Mammary epithelial cell (primary cell): Measurements from ENCODE around the gene KDM4C.

Experiments used
- EZH2 ChIP-seq: IDR thresholded peaks from 2 replicates; pipeline ENCODE4 v1.6.1; 2012; ENCODE audit warnings: low read length, inconsistent platforms, borderline replicate concordance
- TF ChIP-seq, protein P1 (sequence below), 2 donors: IDR thresholded peaks in 1 of 2; conservative IDR thresholded peaks in 1 of 2; 2 replicates each; pipeline ENCODE4 v1.5.1; 2011 to 2012; ENCODE audit warnings: inconsistent platforms in 2 of 2, low read length in 2 of 2, mild to moderate bottlenecking in 2 of 2, control low read depth in 1 of 2, low read depth in 1 of 2; ENCODE audit not compliant: insufficient read depth in 1 of 2; ENCODE audit errors: extremely low read depth in 1 of 2

DNA sequence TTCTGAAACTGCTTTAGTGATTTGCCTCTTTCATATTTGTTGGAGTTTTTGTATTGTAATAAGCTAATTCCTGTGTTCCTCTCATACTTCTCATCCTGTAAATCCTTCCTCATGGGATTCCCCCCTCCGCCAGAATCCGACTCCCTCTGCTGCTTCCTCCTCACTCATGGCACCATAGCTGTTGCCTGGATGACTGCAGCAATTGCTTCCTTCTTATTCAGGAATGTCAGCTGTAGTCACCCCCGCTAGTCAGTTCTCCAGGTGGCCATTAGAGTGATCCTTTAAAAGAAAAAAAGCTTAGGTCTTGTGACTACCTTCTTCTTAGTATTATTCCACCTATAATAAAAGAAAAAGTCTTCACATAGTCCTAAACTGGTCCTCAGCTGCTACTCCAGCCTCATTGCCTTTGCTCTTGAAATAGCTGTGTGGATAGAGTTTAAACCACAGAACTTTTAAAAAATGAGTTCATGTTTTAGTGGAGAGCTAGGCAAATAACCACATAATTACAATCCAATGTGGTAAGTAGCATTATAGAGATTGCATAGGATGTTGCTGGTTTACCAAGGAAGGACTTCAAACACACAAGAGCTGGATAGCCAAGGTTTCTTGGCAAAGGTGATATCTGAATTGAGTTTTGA lies 227.3 kb downstream of the KDM4C start:
- TF ChIP-seq, protein P1, sequence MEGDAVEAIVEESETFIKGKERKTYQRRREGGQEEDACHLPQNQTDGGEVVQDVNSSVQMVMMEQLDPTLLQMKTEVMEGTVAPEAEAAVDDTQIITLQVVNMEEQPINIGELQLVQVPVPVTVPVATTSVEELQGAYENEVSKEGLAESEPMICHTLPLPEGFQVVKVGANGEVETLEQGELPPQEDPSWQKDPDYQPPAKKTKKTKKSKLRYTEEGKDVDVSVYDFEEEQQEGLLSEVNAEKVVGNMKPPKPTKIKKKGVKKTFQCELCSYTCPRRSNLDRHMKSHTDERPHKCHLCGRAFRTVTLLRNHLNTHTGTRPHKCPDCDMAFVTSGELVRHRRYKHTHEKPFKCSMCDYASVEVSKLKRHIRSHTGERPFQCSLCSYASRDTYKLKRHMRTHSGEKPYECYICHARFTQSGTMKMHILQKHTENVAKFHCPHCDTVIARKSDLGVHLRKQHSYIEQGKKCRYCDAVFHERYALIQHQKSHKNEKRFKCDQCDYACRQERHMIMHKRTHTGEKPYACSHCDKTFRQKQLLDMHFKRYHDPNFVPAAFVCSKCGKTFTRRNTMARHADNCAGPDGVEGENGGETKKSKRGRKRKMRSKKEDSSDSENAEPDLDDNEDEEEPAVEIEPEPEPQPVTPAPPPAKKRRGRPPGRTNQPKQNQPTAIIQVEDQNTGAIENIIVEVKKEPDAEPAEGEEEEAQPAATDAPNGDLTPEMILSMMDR (conservative IDR thresholded peaks at IDR 0.05 in 1 of 2, IDR thresholded peaks at IDR 0.05 in 1 of 2; ENCODE audit: extremely low read depth in 1 of 2, insufficient read depth in 1 of 2, low read depth in 1 of 2, low read length in 2 of 2): no peak
- no peak for TF ChIP-seq EZH2
